Thymus (tissue), 11 donors: Measurements from ENCODE around the gene MLPH. TPM values are rescaled to one million over a fixed set of nuclear protein-coding genes. Genes with fewer than 3 reads are reported as not detected.

Source experiments
- DNase-seq, 9 donors: peaks; one replicate each; pipeline ENCODE4 v3.0.0-alpha.2; 2013; ENCODE audit warnings: low spot score in 9 of 9, low read depth in 6 of 9, missing footprints in 1 of 9
- H3K27ac ChIP-seq, 2 donors: one replicate each; pipeline ENCODE4 v1.5.1; 2013; ENCODE audit warnings: control low read depth in 1 of 2, low read depth in 1 of 2, low read length in 1 of 2, mild to moderate bottlenecking in 1 of 2, moderate library complexity in 1 of 2
- H3K27me3 ChIP-seq, 2 donors: one replicate each; pipeline ENCODE4 v1.5.1; 2013; ENCODE audit warnings: low read length in 1 of 2; ENCODE audit not compliant: control insufficient read depth in 2 of 2, insufficient read depth in 1 of 2
- H3K36me3 ChIP-seq, 2 donors: one replicate each; pipeline ENCODE4 v1.5.1; 2013; ENCODE audit warnings: low read length in 1 of 2, mild to moderate bottlenecking in 1 of 2, moderate library complexity in 1 of 2; ENCODE audit not compliant: control insufficient read depth in 2 of 2, insufficient read depth in 2 of 2
- H3K4me1 ChIP-seq, 2 donors: one replicate each; pipeline ENCODE4 v1.5.1; 2013; ENCODE audit warnings: low read length in 2 of 2; ENCODE audit not compliant: control insufficient read depth in 2 of 2, insufficient read depth in 2 of 2
- H3K4me3 ChIP-seq, 2 donors: one replicate each; pipeline ENCODE4 v1.5.1; 2013; ENCODE audit warnings: low read length in 2 of 2, control low read depth in 1 of 2, mild to moderate bottlenecking in 1 of 2
- H3K9me3 ChIP-seq, 2 donors: one replicate each; pipeline ENCODE4 v1.5.1; 2013; ENCODE audit warnings: low read length in 1 of 2, mild to moderate bottlenecking in 1 of 2; ENCODE audit not compliant: control insufficient read depth in 2 of 2, insufficient read depth in 1 of 2
- WGBS: extraction: QIAGEN DNeasy Blood & Tissue Kit; methylation state at CpG from one replicate; pipeline ENCODE4 v1.1.7; 2013; 5-methylcytosine and 5-hydroxymethylcytosine counted together
- polyA plus RNA-seq: library from polyadenylated mRNA; stranded (reverse); fragments of 200-250 nt; gene quantifications from one replicate; pipeline ENCODE4 v1.2.3, GENCODE V29; 2013
- total RNA-seq: library from RNA; stranded (reverse); fragments of 120-200 nt; gene quantifications from one replicate; pipeline ENCODE4 v1.2.4, GENCODE V29; 2013
- donor health status: healthy.

Gene MLPH
- total and polyA plus RNA-seq, 2 donors = 0.24 to 2.4 TPM

- WGBS = 85% methylated on average over 12 of the region's 12 CpGs
- DNase-seq = no peak
- Histone ChIP-seq H3K4me3 (peak overlapping the region; percentile 56 to 73), H3K4me1 (peaks cover 19 to 35% of the 10 kb centered on the region in 2 donors), H3K9me3 (no peaks in the 10 kb centered on the region), H3K27me3 (peaks cover 0 to 11% of the 10 kb centered on the region in 2 donors), H3K27ac (peak overlapping the region in 1 of 2 donors; percentile 78), H3K36me3 (no peaks in the 10 kb centered on the region)
Measured at GRCh38 chr2:237474442-237474911, 12.6 kb upstream of the MLPH start.

GRCh38 chr2:237474931-237475703 lies 11.9 kb upstream of the MLPH start:
- no peaks in the 10 kb centered on the region for H3K9me3 ChIP-seq
- peak overlapping the region; percentile 84 to 86 for H3K27ac ChIP-seq
- peak overlapping the region; percentile 56 to 73 for H3K4me3 ChIP-seq
- DNase-seq = peak; percentile 24 to 83 (median 71)
- peaks cover 0 to 11% of the 10 kb centered on the region in 2 donors for H3K27me3 ChIP-seq
- H3K4me1 ChIP-seq = peaks cover 19 to 35% of the 10 kb centered on the region in 2 donors
- no peaks in the 10 kb centered on the region for H3K36me3 ChIP-seq
- under 1% methylated on average over 79 of the region's 79 CpGs for WGBS

GRCh38 chr2:237475704-237476141 lies 11.3 kb upstream of the MLPH start:
- peaks cover 0 to 12% of the 10 kb centered on the region in 2 donors for H3K27me3 ChIP-seq
- H3K36me3 ChIP-seq = no peaks in the 10 kb centered on the region
- peak in 7 of 9 donors; percentile 32 to 63 (median 37) for DNase-seq
- peak overlapping the region; percentile 84 to 86 for H3K27ac ChIP-seq
- H3K4me3 ChIP-seq = peak overlapping the region; percentile 56 to 73
- 13% methylated on average over 17 of the region's 17 CpGs for WGBS
- no peaks in the 10 kb centered on the region for H3K9me3 ChIP-seq
- peaks cover 19 to 35% of the 10 kb centered on the region in 2 donors for H3K4me1 ChIP-seq

- Histone ChIP-seq H3K27ac (no peak overlapping the region), H3K4me3 (no peak overlapping the region), H3K9me3 (no peaks in the 10 kb centered on the region), H3K27me3 (peaks cover 0 to 26% of the 10 kb centered on the region in 2 donors), H3K4me1 (peaks cover 16 to 39% of the 10 kb centered on the region in 2 donors), H3K36me3 (no peaks in the 10 kb centered on the region)
- WGBS = 95% methylated on average over 2 of the region's 2 CpGs
- no peak for DNase-seq
Measured at GRCh38 chr2:237478095-237478494, 9.0 kb upstream of the MLPH start.

- H3K4me1 ChIP-seq = peaks cover 13 to 31% of the 10 kb centered on the region in 2 donors
- DNase-seq = no peak
- peaks cover 0 to 34% of the 10 kb centered on the region in 2 donors for H3K27me3 ChIP-seq
- 92% methylated on average over 3 of the region's 3 CpGs for WGBS
- H3K27ac ChIP-seq = no peak overlapping the region
- H3K36me3 ChIP-seq = no peaks in the 10 kb centered on the region
- no peaks in the 10 kb centered on the region for H3K9me3 ChIP-seq
- H3K4me3 ChIP-seq = no peak overlapping the region
Measured at GRCh38 chr2:237478979-237479378, 8.1 kb upstream of the MLPH start.

GRCh38 chr2:237479747-237480146 lies 7.3 kb upstream of the MLPH start:
- Histone ChIP-seq H3K36me3 (no peaks in the 10 kb centered on the region), H3K4me1 (peaks cover 6 to 23% of the 10 kb centered on the region in 2 donors), H3K4me3 (no peak overlapping the region), H3K27me3 (peaks cover 0 to 40% of the 10 kb centered on the region in 2 donors), H3K9me3 (no peaks in the 10 kb centered on the region), H3K27ac (no peak overlapping the region)
- no peak for DNase-seq
- 95% methylated on average over 4 of the region's 4 CpGs for WGBS

GRCh38 chr2:237480556-237480955 lies 6.5 kb upstream of the MLPH start:
- DNase-seq = no peak

GRCh38 chr2:237480988-237481525 lies 6.0 kb upstream of the MLPH start:
- Histone ChIP-seq H3K27ac (no peak overlapping the region), H3K4me1 (peaks cover 5 to 15% of the 10 kb centered on the region in 2 donors), H3K27me3 (peaks cover 6 to 46% of the 10 kb centered on the region in 2 donors), H3K9me3 (no peaks in the 10 kb centered on the region), H3K36me3 (no peaks in the 10 kb centered on the region), H3K4me3 (no peak overlapping the region)
- 97% methylated on average over 3 of the region's 3 CpGs for WGBS
- DNase-seq = no peak

More at GRCh38 chr2:237480556-237480955, 6.5 kb upstream of the MLPH start:
- H3K4me1 ChIP-seq = peaks cover 5 to 20% of the 10 kb centered on the region in 2 donors
- peaks cover 3 to 46% of the 10 kb centered on the region in 2 donors for H3K27me3 ChIP-seq
- H3K4me3 ChIP-seq = no peak overlapping the region
- WGBS = 94% methylated on average over 7 of the region's 7 CpGs
- H3K36me3 ChIP-seq = no peaks in the 10 kb centered on the region
- no peak overlapping the region for H3K27ac ChIP-seq
- H3K9me3 ChIP-seq = no peaks in the 10 kb centered on the region

GRCh38 chr2:237482485-237482884 lies 4.6 kb upstream of the MLPH start:
- Histone ChIP-seq H3K4me1 (peaks cover 5 to 10% of the 10 kb centered on the region in 2 donors), H3K9me3 (no peaks in the 10 kb centered on the region), H3K27ac (no peak overlapping the region), H3K27me3 (peaks cover 20 to 55% of the 10 kb centered on the region in 2 donors), H3K4me3 (no peak overlapping the region), H3K36me3 (no peaks in the 10 kb centered on the region)
- 33% methylated on average over 6 of the region's 6 CpGs for WGBS
- DNase-seq = peak in 3 of 9 donors; percentile 16 to 48 (median 31)
